KMS-11 (cell line): ENCODE results near the gene FLAD1.
A peak's percentile ranks its signal among the peaks of the same experiment; 100 is the strongest.

Experiments
- H2AFZ ChIP-seq: fragments of 200-600 bp; sonication (generic); 2 replicates; pipeline ENCODE4 v1.6.1; 2016; ENCODE audit warnings: antibody characterized with exemption, mixed run types, low read depth
- H3K27ac ChIP-seq: fragments of 200-600 bp; sonication (generic); 2 replicates; pipeline ENCODE4 v1.6.1; 2016; ENCODE audit warnings: mild to moderate bottlenecking, mixed run types
- H3K27me3 ChIP-seq: fragments of 200-600 bp; sonication (generic); 2 replicates; pipeline ENCODE4 v1.6.1; 2017; ENCODE audit warnings: mild to moderate bottlenecking, low read depth, mixed run types, moderate library complexity; ENCODE audit not compliant: insufficient read depth
- H3K36me3 ChIP-seq: fragments of 200-600 bp; sonication (generic); 2 replicates; pipeline ENCODE4 v1.6.1; 2017; ENCODE audit warnings: mild to moderate bottlenecking, mixed run types; ENCODE audit not compliant: insufficient read depth
- H3K4me1 ChIP-seq: fragments of 200-600 bp; sonication (generic); 2 replicates; pipeline ENCODE4 v1.6.1; 2016; ENCODE audit warnings: mild to moderate bottlenecking, low read depth, mixed run types; ENCODE audit not compliant: poor library complexity, severe bottlenecking
- H3K4me2 ChIP-seq: fragments of 200-600 bp; sonication (generic); 2 replicates; pipeline ENCODE4 v1.7.0; 2016; ENCODE audit warnings: mild to moderate bottlenecking, mixed run types
- H3K4me3 ChIP-seq: fragments of 200-600 bp; sonication (generic); IDR thresholded peaks from 2 replicates; pipeline ENCODE4 v1.6.1; 2017; ENCODE audit warnings: low read depth, low read length, mixed read lengths; ENCODE audit not compliant: insufficient read depth
- H3K79me2 ChIP-seq: fragments of 200-600 bp; sonication (generic); 2 replicates; pipeline ENCODE4 v1.6.1; 2016; ENCODE audit warnings: low read depth, mixed run types; ENCODE audit not compliant: insufficient read depth
- H3K9ac ChIP-seq: fragments of 200-600 bp; sonication (generic); 2 replicates; pipeline ENCODE4 v1.6.1; 2016; ENCODE audit warnings: mild to moderate bottlenecking, mixed run types
- H4K20me1 ChIP-seq: fragments of 200-600 bp; sonication (generic); 2 replicates; pipeline ENCODE4 v1.6.1; 2016; ENCODE audit warnings: mild to moderate bottlenecking, mixed run types; ENCODE audit not compliant: insufficient read depth
- CTCF ChIP-seq: fragments of 200-600 bp; sonication (generic); conservative IDR thresholded peaks from 2 replicates; pipeline ENCODE4 v1.6.1; 2017; ENCODE audit warnings: low read depth, mild to moderate bottlenecking, antibody characterized with exemption, low read length, moderate library complexity, mixed read lengths

The FLAD1 gene

GRCh38 chr1:155002464-155003226, 19.5 kb downstream of the FLAD1 start, which contains the start of gene ZBTB7B:
ZBTB7B (plus strand) TSS chr1:155002802; CDS start chr1:155014661, 11,859 bp downstream.
- Histone ChIP-seq H3K79me2 (peaks cover 50% of the 10 kb centered on the region), H3K27me3 (no peaks in the 10 kb centered on the region), H2AFZ (peak within 1 kb of the TSS; percentile 68), H3K4me3 (peak within 1 kb of the TSS; percentile 100), H3K4me1 (peaks cover 54% of the 10 kb centered on the region), H4K20me1 (no peaks in the 10 kb centered on the region), H3K4me2 (peak within 1 kb of the TSS; percentile 89), H3K9ac (peak within 1 kb of the TSS; percentile 85), H3K27ac (peak within 1 kb of the TSS; percentile 91), H3K36me3 (no peaks in the 10 kb centered on the region)
- TF ChIP-seq CTCF: no peak

GRCh38 chr1:155003227-155003765, 20.2 kb downstream of the FLAD1 start:
- Histone ChIP-seq H4K20me1 (no peaks in the 10 kb centered on the region), H3K4me3 (peak overlapping the region; percentile 100), H3K27ac (peak overlapping the region; percentile 72), H3K4me2 (peak overlapping the region; percentile 89), H3K79me2 (peaks cover 54% of the 10 kb centered on the region), H3K9ac (peak overlapping the region; percentile 85), H3K27me3 (no peaks in the 10 kb centered on the region), H3K4me1 (peaks cover 48% of the 10 kb centered on the region), H2AFZ (peak overlapping the region; percentile 68), H3K36me3 (no peaks in the 10 kb centered on the region)
- TF ChIP-seq CTCF: 0 out of 2 replicates have a peak, but pooled peaks have one; percentile 40

- TF ChIP-seq CTCF: no peak
- no peaks in the 10 kb centered on the region for H3K27me3 ChIP-seq
- peak overlapping the region; percentile 85 for H3K9ac ChIP-seq
- H4K20me1 ChIP-seq: no peaks in the 10 kb centered on the region
- H2AFZ ChIP-seq: peak overlapping the region; percentile 68
- H3K4me1 ChIP-seq: peaks cover 44% of the 10 kb centered on the region
- H3K4me3 ChIP-seq: peak overlapping the region; percentile 100
- H3K27ac ChIP-seq: peak overlapping the region; percentile 72
- peak overlapping the region; percentile 89 for H3K4me2 ChIP-seq
- peaks cover 54% of the 10 kb centered on the region for H3K79me2 ChIP-seq
- H3K36me3 ChIP-seq: no peaks in the 10 kb centered on the region
These were observed 20.7 kb downstream of the FLAD1 start for GRCh38 chr1:155003766-155004351.

GRCh38 chr1:155004352-155005075, 21.4 kb downstream of the FLAD1 start:
- peak overlapping the region; percentile 85 for H3K9ac ChIP-seq
- TF ChIP-seq CTCF: no peak
- H3K4me2 ChIP-seq: peak overlapping the region; percentile 89
- peak overlapping the region; percentile 72 for H3K27ac ChIP-seq
- H3K4me3 ChIP-seq: peak overlapping the region; percentile 100
- peaks cover 41% of the 10 kb centered on the region for H3K4me1 ChIP-seq
- no peaks in the 10 kb centered on the region for H4K20me1 ChIP-seq
- H3K79me2 ChIP-seq: peaks cover 57% of the 10 kb centered on the region
- H3K27me3 ChIP-seq: no peaks in the 10 kb centered on the region
- no peaks in the 10 kb centered on the region for H3K36me3 ChIP-seq
- peak overlapping the region; percentile 68; the same call in 1 of the 2 replicates for H2AFZ ChIP-seq
